Stromal cell of bone marrow (primary cell): ENCODE results near the gene KY.
A peak's percentile ranks its signal among the peaks of the same experiment; 100 is the strongest.

ENCODE experiments used
- DNase-seq: peaks from one replicate; pipeline ENCODE4 v3.0.0-alpha.2; 2012; ENCODE audit warnings: low read depth

The KY gene

DNA sequence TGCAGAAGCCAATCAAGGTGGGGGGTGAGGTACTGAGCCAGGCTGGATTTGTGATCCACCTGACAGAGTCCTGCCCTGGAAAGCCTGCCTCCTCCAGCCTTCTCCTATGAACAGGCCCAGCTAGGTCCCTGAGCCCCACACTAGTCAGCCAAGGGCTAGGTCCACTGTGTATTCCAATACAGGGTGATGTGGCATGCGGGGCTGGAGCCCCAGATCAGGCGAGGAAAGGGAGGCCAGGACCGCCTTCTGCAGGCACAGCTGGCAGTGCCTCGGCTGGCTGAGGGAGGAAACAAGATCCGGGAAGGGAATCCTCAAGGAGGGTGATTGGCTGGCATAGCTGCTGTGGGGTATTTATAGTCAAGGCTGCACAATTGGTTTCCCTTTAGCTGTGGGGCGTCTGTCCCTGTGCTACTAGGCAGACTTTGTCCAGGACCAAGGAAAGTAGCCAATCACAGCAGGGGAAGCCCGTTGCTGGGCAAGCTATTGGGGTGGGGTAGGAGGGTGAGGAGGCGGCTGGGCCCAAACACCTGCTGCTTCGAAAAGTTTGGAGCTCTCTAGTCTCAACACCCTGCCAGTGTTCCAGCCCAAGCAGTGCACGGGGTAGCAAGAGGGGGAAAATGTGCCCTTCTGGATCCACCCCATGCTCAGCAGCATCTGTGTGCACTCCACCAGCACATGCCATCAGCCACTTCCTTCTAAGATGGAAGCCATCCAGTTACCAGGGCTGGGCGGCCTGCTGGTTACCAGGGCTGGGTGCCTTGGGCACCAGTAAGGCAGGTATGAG, 5.9 kb downstream of the KY start:
- no peak for DNase-seq

GRCh38 chr3:134643150-134643675, 7.6 kb downstream of the KY start:
- no peak for DNase-seq

DNA sequence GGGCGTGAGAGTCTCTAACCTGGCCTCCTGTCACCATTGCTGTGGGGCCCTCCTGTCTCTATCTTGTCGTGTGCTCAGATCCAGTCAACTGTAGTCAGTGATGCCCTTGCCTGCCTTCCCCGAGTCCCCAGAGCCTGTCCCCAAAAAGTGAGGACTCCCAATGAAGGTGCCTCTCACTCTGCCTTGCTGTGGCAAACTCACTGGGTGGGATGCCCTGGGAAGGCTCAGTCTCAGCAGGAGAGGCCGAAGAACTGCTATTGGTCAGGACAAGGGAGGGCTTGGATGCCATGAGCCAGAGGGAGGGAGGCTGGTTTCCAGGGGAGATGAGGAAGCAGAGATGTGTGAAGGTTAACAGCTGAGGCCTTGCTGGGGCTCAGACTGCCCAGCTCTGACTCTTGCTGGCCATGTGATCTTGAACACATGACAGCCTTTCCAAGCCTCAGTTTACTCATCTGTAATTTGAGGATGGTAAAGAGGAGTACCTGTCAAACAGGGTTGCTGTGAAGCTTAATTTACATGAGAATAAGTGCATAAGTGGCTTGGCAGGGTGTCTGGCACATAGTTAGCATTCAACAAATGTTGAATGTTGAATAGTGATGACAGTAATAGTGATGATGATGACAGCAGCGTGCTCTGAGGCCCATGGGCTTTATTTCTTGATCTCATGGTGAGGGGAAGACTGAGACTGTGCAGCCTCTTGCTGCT, 8.2 kb downstream of the KY start:
- no peak for DNase-seq

DNA sequence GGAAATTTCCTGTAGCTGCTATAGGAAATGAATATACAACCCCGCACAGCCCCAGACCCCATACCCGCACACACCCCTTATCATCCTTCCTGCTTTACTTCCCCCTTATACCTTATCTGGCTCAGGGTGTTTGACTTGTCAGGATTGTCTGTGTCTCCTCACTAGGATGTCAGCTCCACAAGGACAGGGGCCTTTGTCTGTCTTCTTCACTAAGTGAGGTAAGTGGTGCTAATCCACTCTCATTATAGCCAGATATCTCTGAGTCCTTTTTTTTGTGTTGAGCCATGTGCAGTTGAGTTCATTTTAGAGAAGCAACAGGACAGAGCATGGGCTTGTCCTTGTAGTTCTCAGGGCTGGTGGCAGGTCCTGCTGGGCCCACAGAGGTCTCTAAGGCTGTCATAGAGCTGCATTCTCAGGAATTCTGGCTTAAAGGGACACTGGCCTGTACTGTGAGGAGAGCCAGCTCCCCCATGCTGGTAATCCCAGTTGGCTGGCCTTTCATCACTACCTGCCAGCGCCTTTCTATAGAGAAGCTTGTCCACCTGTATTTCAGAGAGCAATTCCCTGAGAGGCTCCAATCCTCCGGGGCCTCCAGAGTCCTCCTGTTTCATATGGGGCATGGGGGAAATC, 9.0 kb downstream of the KY start:
- DNase-seq: no peak

GRCh38 chr3:134640872-134641470, 9.9 kb downstream of the KY start:
- no peak for DNase-seq

DNA sequence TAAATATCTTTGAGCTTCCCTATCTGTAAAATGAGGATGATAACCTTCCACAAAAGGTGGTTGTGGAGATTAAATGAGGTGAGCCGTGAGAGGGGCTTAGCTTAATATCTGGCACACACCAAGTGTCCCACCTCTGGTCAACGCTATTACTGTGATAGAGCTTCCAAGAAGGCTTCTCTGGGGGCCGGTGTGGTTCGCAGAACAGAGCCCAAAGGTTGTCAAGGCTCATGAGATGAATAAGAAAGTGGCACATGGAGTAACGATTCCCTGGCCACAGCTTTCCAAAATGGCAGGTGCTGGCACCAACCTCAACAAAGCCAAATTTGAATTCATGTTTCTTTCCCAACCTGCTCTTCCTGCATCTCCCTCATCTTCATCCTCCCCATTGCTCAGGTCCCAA, 10.4 kb downstream of the KY start:
- no peak for DNase-seq

- no peak for DNase-seq
These were observed 12.3 kb downstream of the KY start for GRCh38 chr3:134638385-134639030.

DNA sequence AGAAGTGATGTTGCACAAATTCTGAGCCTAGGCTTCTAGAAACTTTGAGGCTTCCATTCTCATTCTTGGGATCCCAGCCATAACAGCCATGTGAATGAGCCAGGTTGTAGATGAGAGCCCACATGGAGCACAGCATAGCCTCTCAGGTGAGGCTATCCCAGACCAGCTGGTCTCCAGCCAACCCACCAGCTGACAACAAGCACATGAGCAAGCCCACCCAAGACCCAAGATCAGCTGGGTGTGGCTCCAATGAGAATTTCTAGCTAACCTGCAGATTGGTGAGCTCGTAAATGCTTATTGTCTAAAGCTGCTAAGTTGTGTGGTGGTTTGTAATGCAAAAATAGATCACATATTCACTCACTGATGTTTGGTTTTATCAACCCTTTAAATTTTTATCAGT, 14.4 kb downstream of the KY start:
- DNase-seq: no peak

DNA sequence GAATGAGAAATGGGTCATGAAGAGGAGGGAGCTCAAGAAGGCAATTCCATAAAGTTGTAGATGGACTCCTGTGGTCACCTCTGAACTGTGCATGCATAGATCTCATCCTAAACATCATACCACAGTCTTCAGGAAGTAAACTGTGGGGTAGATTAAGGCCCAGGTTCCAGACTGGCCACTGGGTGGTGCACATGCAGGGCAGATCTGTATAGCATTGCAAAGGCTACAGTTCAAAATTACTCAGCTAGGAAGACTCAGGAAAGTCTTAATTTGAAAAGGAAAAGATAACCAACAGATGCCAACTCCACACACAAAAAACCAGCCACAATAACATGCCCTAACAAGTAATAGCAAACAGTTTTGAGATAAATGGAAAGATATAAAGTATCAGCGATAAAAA, 20.3 kb downstream of the KY start:
- DNase-seq: no peak

- DNase-seq: no peak
These were observed 21.9 kb downstream of the KY start for GRCh38 chr3:134628884-134629283.

GRCh38 chr3:134627831-134628230, 23.0 kb downstream of the KY start:
- DNase-seq: no peak

GRCh38 chr3:134625885-134626741, 24.7 kb downstream of the KY start:
- DNase-seq: no peak

- DNase-seq: no peak
These were observed 25.4 kb downstream of the KY start for GRCh38 chr3:134625462-134625861.

- DNase-seq: no peak
These were observed 26.1 kb downstream of the KY start for GRCh38 chr3:134624537-134625287.

DNA sequence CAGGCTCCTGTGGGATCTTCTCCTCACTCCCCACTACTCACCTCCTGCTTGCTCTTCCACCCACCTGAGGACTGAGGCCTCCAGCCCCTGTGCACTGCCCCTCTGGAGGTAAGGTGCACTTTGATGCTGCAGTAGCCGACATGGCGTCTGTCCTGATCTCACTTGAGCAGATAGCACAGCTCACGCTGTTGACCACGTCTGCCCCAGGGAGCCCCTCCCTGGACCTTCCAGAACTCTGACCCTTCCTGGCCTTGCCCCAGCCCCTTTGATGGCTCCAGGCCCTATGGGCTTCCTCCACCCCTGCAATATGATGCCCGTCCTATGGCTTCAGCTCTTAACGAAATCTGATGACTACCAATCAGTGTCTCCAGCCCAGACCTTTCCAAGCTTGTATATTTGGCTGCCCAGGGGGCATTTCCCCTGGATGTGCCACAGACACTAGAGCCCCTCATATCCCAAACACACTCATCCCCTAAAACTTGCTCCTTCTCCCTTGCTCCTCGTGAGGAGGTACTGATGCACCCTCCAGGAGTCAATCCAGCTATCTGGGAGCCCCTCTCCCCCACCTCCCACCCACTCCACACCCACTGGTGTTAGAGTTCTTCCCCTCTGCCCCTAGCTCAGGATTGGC, 27.1 kb downstream of the KY start:
- no peak for DNase-seq

DNA sequence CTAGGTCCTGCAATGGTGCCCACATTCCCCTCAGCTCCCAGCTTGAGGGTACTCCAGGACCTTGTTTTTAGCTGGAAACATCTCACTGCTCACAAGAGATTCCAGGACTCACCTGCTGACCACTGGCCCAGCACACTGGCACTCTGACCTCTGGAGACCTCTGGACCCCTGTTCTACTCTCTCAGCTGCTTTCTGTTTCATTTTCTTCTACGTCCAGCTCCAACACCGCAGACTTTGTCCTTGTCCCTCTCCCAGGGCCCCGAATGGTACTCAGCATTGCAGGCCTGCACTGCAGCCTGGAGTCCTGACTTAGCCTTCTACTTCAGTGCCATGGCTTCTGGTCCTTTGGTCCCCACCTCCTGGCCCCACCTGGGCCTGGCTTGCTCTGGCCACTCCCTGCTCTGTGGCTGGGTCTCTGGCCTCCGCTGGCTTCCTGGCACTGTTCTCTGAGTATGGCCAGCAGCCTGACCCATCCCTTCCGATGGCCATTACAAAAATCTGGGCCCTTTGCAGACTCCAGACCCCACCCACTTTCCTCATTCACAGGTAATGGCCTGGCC, 27.9 kb downstream of the KY start:
- DNase-seq: no peak

DNA sequence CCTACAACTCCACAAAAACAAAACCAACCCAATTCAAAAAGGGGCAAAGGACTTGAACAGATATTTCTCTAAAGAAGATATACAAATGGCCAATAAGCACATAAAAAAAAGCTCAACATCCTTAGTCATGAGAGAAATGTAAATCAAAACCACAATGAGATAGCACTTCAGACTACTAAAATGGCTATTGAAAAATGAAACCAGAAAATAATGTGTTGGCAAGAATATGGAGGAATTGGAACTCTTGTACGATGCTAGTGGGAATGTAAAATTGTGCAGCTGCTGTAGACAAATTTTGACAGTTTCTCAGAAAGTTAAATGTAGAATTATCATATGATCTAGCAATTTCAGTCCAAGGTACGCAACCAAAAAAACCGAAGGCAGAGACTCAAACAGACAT, 29.0 kb downstream of the KY start:
- peak; percentile 29 for DNase-seq

DNA sequence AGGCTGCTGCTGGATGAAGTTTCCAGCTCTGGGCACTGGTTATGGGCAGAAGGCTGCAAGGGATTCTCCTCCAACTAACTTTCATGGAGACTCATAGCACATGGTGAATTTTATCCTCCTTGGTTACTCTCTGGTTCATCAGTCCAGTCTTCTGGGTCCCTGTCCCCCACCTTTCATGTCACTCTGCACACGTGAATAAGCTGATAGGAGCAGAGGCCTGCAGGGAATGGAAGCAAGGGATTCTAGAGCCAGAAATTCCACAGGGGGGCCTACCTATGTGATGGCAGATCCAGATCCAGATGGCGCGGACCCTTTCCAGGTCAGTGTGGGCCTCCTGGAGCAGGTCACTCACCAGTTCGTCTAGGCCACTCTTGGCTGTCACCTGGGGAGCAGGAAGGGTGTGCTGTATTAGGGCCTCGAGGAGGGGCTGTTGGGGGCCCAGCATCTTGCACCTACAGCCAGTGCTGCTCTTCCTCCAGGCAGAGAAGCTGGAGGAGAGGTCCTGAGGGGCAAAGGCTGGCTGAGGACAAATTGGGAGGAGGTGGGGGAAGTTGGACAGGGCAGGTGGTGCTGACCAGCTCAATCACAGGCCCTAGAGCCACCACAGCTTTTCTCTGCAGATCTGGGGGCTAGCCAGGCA, 30.2 kb downstream of the KY start:
- DNase-seq: no peak

GRCh38 chr3:134619884-134620445, 30.9 kb downstream of the KY start:
- no peak for DNase-seq
